Ovary (tissue), 9 donors: Measurements from ENCODE around the gene NME2. TPM values are rescaled to one million over a fixed set of nuclear protein-coding genes. Genes with fewer than 3 reads are reported as not detected.

Experiments used
- DNase-seq, 5 donors: peaks; one replicate each; pipeline ENCODE4 v3.0.0-alpha.2; 2019 to 2020
- H3K27ac ChIP-seq, 2 donors: fragments of 200-600 bp; one replicate each; pipeline versions ENCODE4 v1.5.1 to v1.8.0; 2019 to 2022
- H3K27me3 ChIP-seq: fragments of 200-600 bp; one replicate; pipeline ENCODE4 v1.8.0; 2022
- H3K36me3 ChIP-seq: fragments of 200-600 bp; sonication (generic); one replicate; pipeline ENCODE4 v1.5.1; 2019
- H3K4me1 ChIP-seq: one replicate; pipeline ENCODE4 v1.8.1; 2013; ENCODE audit warnings: mild to moderate bottlenecking, moderate library complexity; ENCODE audit not compliant: insufficient read depth
- H3K4me3 ChIP-seq: fragments of 200-600 bp; sonication (generic); one replicate; pipeline ENCODE4 v1.5.1; 2017
- H3K9me3 ChIP-seq, 2 donors: fragments of 200-600 bp in 1 of 2; sonication (generic) in 1 of 2; one replicate each; pipeline versions ENCODE4 v1.5.1 to v1.8.1; 2013 to 2019; ENCODE audit warnings: mild to moderate bottlenecking in 1 of 2, moderate library complexity in 1 of 2
- EP300 ChIP-seq: sonication (generic); formaldehyde crosslinking; IDR thresholded peaks from one replicate; pipeline ENCODE4 v1.6.1; 2017; ENCODE audit warnings: antibody characterized with exemption
- POLR2A ChIP-seq: fragments of 450-650 bp; IDR thresholded peaks from one replicate; pipeline ENCODE4 v1.6.1; 2017; ENCODE audit warnings: antibody characterized with exemption, mild to moderate bottlenecking, moderate library complexity
- WGBS, 3 donors: extraction: QIAGEN DNeasy Blood & Tissue Kit in 1 of 3; methylation state at CpG; one replicate each; pipeline versions ENCODE4 v1.1.5 to v1.1.7; 2013 to 2017; 5-methylcytosine and 5-hydroxymethylcytosine counted together
- intact Hi-C, 4 donors: fragments of 100-400 bp; cut with DNase I; formaldehyde crosslinking; loops; one replicate each; pipeline versions ENCODE4 v1.11.0 to v1.15.1; 2022 to 2023
- polyA plus RNA-seq, 2 donors: library from polyadenylated mRNA; stranded (reverse); fragments of 200-250 nt in 1 of 2; fragments of 350-450 nt in 1 of 2; fragmentation: Illumina TruSeq in 1 of 2; extraction: RNeasy Lipid Tissue Mini Kit (QIAGEN cat#74804) in 1 of 2; gene quantifications; one replicate each; pipeline ENCODE4 v1.2.3, GENCODE V29; 2013 to 2014
- total RNA-seq, 7 donors: library from RNA; depleted of rRNA in 2 of 7; stranded (reverse); fragments of >200 nt in 2 of 7; fragmentation: NEBNext Ultra II Directional in 3 of 7; extraction: Animal tissue kit (Norgen Biotek cat#: 25700) in 3 of 7; gene quantifications; one replicate each; pipeline versions ENCODE4 v1.1.0 to v1.2.4, GENCODE V29; 2016 to 2023
- TF ChIP-seq, protein P1 (sequence below), 3 donors: fragments of 450-650 bp in 2 of 3; fragments of 200-600 bp in 1 of 3; IDR thresholded peaks; one replicate each; pipeline versions ENCODE4 v1.5.1 to v1.8.0; 2016 to 2022; ENCODE audit warnings: antibody characterized with exemption in 3 of 3, mild to moderate bottlenecking in 1 of 3
- donor health status: DM: no; HTN: no; CAD: no; lungs with moderate emphysema.
- donor health status: DM: no; HTN: no; CAD: no.
- donor health status: Bipolar disorder and iron deficiency.
- donor health status: DM: yes; HTN: yes; CAD: no.
- donor health status: DM: no; HTN: no; CAD: no.
- donor health status: DM: yes; HTN: yes; CAD: no.

NME2 gene
- total and polyA plus RNA-seq, 9 donors = 376 to 717 (median 502) TPM

DNA sequence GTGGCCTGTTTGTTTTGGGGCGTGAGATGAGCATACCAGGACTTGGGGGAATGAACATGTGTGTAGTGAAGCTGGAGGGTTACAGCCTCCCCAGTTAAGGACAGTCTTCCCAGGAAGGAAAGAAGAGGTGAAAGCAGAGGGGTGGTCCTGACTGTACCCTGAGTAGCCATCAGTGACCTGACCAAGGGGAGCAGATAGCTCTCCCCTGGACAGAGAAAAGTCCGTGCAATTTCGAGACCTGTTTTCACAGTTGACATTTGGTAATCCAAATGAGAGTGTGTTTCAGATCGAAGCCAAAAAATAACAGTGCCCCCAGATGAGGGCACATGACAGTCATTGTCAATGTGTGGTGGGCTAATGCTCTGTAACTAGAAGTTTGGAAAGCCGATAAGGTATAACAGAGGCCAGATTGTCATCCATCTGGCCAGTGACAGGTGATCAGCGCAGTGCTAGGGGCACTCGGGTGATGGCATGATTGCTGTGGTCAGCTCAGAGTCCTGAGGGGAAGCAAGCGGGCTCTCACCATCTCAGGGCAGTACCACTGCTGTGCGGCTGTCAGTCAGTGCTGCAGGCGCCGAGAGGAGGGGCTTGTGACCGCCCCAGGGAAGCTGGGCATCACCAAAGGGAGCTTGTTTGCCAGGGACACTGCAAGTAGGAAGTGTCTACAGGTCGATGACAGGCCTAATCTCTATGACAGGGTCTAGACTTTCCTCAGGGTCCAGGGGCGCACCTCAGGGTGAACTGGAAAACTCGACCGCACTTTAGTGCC lies 1.1 kb upstream of the NME2 start:
- peak in 3 of 5 donors; percentile 20 to 58 (median 44) for DNase-seq
- Histone ChIP-seq H3K4me1 (peaks cover 6% of the 10 kb centered on the region), H3K36me3 (no peaks in the 10 kb centered on the region), H3K4me3 (peak overlapping the region; percentile 73), H3K9me3 (no peaks in the 10 kb centered on the region), H3K27ac (peak overlapping the region in 1 of 2 donors; percentile 94), H3K27me3 (no peaks in the 10 kb centered on the region)
- intact Hi-C loops = no loop called here
- TF ChIP-seq, protein P1, sequence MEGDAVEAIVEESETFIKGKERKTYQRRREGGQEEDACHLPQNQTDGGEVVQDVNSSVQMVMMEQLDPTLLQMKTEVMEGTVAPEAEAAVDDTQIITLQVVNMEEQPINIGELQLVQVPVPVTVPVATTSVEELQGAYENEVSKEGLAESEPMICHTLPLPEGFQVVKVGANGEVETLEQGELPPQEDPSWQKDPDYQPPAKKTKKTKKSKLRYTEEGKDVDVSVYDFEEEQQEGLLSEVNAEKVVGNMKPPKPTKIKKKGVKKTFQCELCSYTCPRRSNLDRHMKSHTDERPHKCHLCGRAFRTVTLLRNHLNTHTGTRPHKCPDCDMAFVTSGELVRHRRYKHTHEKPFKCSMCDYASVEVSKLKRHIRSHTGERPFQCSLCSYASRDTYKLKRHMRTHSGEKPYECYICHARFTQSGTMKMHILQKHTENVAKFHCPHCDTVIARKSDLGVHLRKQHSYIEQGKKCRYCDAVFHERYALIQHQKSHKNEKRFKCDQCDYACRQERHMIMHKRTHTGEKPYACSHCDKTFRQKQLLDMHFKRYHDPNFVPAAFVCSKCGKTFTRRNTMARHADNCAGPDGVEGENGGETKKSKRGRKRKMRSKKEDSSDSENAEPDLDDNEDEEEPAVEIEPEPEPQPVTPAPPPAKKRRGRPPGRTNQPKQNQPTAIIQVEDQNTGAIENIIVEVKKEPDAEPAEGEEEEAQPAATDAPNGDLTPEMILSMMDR (IDR thresholded peaks at IDR 0.05) = no peak
- TF ChIP-seq POLR2A (no peak), EP300 (no peak)
- 58 to 63% (median 63%) methylated on average over 16 of the region's 16 CpGs for WGBS, 3 donors

DNA sequence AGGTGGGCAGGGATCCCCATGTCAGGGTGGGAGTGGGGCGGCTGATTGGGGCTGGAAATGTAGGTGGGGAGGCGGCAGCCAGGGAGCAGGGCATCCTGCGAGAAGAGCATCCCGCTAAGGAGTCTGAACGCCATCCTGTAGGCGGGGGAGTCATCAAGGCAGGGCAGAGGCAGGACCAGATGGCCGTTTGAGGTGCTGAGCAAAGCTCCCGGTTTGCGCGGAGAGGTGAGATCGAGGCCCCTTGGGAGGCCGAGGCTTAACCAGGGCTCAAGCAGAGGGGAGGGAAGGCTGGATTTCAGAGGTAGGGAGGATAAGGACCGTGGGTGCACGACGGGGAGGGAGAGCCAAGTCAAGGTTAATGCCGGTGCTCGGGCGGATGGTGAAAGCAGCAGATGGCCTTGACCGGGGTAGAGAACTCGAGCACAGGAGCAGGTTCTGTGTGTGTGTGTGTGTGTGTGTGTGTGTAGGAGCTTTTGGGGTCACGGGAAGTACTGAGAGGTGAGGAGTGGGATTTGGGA lies 472 bp upstream of the NME2 start:
- no peaks in the 10 kb centered on the region for H3K36me3 ChIP-seq
- H3K27me3 ChIP-seq = no peaks in the 10 kb centered on the region
- no peaks in the 10 kb centered on the region for H3K9me3 ChIP-seq
- intact Hi-C loops = no loop called here
- peak overlapping the region; percentile 73 for H3K4me3 ChIP-seq
- peaks cover 6% of the 10 kb centered on the region for H3K4me1 ChIP-seq
- 7 to 9% (median 8%) methylated on average over 21 of the region's 21 CpGs for WGBS, 3 donors
- peak in 1 of 5 donors; percentile 51 for DNase-seq
- TF ChIP-seq EP300 (no peak), POLR2A (no peak)
- TF ChIP-seq, protein P1 (IDR thresholded peaks at IDR 0.05) = no peak
- H3K27ac ChIP-seq = peak overlapping the region in 1 of 2 donors; percentile 94

DNA sequence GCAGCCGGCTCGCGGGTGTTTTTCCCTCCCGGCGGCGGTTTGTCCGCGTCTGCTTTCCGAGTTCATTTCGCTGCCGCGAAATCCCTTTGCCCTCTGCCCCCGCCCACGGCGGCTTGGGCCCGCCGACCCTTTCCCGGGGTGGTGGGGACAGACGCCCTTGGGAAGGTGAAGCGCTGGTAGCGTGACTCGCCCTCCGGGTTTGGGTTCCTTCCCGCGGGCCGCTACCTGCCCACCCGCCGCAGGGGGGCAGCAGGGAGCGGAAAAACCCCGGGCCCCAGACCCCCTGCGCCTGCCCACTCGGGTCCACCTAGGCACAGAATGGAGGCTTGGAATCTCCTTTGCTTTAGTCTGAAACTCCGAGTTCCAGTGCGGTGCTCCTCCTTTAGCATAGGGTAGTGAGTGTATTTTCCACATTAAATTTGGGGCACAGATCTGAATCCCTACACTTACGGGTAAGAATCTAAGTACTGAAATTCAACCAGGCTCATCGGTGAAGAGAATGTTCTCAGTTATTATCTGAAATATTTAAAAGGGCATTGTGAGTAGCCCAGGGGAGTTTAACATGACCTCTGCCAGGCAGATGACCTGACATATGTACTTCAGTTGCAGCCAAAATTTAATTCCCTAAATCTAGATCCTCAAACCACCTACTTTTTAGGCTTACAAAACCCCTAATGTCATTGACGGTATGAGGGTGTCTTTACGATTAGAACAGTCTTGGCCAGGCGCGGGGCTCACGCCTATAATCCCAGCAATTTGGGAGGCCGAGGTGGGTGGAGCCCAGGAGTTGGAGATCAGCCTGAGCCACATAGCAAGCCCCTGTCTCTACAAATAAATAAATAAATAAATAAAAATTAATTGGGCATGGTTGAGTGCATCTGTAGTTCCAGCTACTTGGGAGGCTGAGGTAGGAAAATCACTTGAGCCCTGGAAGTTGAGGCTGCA lies 1.0 kb downstream of the NME2 start:
- WGBS, 3 donors = 12 to 15% (median 12%) methylated on average over 41 to 42 of the region's 42 CpGs
- no peaks in the 10 kb centered on the region for H3K36me3 ChIP-seq
- H3K4me1 ChIP-seq = peaks cover 6% of the 10 kb centered on the region
- intact Hi-C loops = no loop called here
- no peaks in the 10 kb centered on the region for H3K27me3 ChIP-seq
- peak overlapping the region; percentile 58 to 94 for H3K27ac ChIP-seq
- H3K4me3 ChIP-seq = peak overlapping the region; percentile 73
- peak; percentile 50 to 76 (median 64) for DNase-seq
- no peaks in the 10 kb centered on the region for H3K9me3 ChIP-seq
- no peak for TF ChIP-seq POLR2A
- TF ChIP-seq, protein P1 (IDR thresholded peaks at IDR 0.05) = peak; percentile 29 to 46 (median 42)

DNA sequence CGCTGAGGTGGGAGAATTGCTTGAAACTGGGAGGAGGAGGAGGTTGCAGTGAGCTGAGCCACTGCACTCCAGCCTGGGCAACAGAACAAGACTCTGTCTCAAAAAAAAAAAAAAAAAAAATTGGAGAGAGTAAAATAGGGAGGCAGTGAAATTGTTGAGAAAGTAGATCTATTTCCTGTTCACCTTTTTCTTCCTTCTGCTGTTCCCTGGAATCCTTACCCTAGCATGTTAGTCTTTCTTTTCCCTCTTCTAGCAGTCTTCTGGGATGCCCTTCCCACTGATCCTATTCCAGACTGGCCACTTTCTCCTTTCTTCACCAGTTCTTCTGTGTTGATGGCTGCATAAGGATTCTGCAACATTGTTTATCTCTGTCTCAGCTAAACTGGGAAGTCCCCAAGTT lies 3.1 kb downstream of the NME2 start:
- Histone ChIP-seq H3K9me3 (no peaks in the 10 kb centered on the region), H3K27ac (no peak overlapping the region), H3K4me3 (no peak overlapping the region), H3K27me3 (no peaks in the 10 kb centered on the region), H3K36me3 (no peaks in the 10 kb centered on the region), H3K4me1 (peaks cover 7% of the 10 kb centered on the region)
- WGBS, 3 donors = 71 to 88% (median 85%) methylated on average over 1 of the region's 1 CpG
- intact Hi-C loops = no loop called here
- TF ChIP-seq POLR2A = no peak
- TF ChIP-seq, protein P1 (IDR thresholded peaks at IDR 0.05) = no peak
- TF ChIP-seq EP300 = no peak
- DNase-seq = no peak
